ENCODE measurements around the gene ZIC4. TPM values are rescaled to one million over a fixed set of nuclear protein-coding genes. Genes with fewer than 3 reads are reported as not detected.

The ZIC4 gene
- total RNA-seq, 3 donors from 2014 or later, result not detected

DNA sequence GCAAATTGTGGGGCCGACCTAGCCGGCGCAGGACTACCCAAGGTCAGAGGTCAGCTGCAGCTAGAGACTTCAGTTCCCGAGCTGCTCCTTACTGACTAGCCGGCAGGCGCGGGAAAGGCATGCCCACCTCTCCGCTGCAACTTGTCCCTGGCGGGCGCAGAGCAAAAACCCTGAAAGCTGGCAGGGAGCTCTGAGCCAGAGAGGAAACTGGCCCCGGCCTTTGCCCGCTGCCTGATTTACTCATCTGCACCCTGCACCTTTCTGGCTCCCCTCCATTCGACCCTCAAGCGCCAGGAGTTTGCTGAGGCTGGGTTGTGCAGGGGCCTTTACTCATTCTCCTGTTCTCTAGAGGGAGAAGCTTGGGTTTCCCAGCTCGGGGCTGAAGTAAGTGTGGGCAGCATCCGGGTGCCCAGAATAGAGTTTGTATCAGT lies 1.5 kb downstream of the ZIC4 start:
- Mint-ChIP-seq H3K4me3 (no peak overlapping the region), H3K27me3 (ENCODE audit: low read depth) (peaks cover 92% of the 10 kb centered on the region), H3K9me3 (peaks cover 19% of the 10 kb centered on the region), H3K36me3 (ENCODE audit: insufficient read depth) (no peaks in the 10 kb centered on the region), H3K4me1 (ENCODE audit: low read depth) (peaks cover 11% of the 10 kb centered on the region)
- ATAC-seq (no peak), DNase-seq (no peak)

DNA sequence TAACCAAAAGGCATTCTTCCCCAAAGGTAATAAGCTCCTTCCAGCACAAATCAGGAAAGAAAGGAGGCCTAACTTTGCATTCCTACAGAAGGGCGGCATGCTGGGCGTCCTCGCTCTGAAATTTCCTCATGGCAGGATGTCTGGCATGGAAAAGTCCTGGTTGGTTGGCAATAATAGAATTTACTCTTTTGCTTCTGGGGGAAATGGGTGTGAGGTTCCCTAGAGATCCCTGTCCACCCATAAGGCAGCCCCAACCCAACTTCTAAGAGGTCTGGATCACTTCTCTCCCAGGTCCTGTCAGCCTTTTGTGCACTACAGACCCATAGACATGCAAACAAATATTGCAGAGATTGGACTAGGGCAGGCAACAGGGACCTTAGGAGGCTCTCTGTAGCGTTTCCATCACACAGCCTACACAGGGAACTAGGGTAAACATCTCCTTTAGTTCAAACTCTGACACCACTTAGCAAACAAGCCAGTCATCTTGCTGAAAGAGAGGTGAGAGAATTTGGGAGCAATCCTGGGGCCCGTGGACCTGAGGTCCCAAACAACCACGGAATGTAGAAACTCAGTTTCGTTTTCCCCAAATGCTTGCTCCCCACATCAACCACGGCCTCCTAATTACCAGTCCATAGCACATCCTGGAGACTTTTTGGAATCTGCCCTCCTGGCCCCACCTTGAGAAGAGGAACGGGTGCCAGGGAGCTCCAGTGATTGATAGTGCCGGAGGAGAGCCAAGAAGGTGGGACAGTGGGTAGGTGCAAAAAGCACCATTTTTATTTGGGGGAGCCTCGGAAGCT lies 2.1 kb downstream of the ZIC4 start:
- DNase-seq (no peak), ATAC-seq (no peak)
- Mint-ChIP-seq H3K27me3 (ENCODE audit: low read depth) (peaks cover 94% of the 10 kb centered on the region), H3K4me1 (ENCODE audit: low read depth) (peaks cover 8% of the 10 kb centered on the region), H3K36me3 (ENCODE audit: insufficient read depth) (no peaks in the 10 kb centered on the region), H3K4me3 (no peak overlapping the region), H3K9me3 (peaks cover 19% of the 10 kb centered on the region)

DNA sequence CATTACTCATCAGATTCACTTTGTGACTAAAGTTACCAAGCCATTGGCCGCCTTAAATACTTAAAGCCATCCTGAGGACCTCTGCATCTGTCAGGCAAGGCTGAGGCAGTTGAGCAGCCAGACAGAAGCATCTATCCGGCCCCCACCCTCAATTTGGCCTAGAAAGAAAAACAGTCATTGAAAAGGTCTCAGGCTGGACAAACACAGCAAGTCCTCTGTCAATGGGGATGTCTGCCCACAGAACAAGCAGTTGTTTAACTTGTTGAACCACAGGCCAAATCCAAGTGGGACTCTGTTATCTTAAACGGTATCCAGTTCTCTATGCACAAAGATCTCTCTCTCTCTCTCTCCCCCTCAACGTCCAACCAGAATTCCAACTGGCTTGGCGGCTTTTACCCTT lies 2.8 kb downstream of the ZIC4 start:
- Mint-ChIP-seq H3K4me3 (no peak overlapping the region), H3K36me3 (ENCODE audit: insufficient read depth) (no peaks in the 10 kb centered on the region), H3K4me1 (ENCODE audit: low read depth) (peaks cover 6% of the 10 kb centered on the region), H3K27me3 (ENCODE audit: low read depth) (peaks cover 91% of the 10 kb centered on the region), H3K9me3 (peaks cover 16% of the 10 kb centered on the region)
- DNase-seq (no peak), ATAC-seq (no peak)

DNA sequence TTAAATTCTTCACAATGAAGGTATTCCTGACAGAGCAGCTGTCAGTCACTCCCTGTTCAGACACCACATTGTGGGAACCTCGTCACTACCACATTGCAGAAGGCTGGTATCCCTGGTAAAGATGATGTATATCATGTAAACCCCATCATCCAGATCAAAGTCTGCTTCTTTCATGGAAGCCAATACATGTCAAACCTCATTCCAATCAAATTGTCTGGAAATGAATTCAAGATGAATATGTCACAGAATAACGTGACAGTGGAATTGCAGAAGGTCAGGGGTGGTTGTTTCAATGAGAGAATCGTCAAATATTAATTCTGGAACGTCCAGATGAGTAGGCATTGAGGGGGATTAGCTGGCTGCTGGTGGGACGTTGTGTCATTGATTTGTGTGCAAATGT lies 4.2 kb downstream of the ZIC4 start:
- no peaks in the 10 kb centered on the region for H3K4me1 Mint-ChIP-seq (ENCODE audit: low read depth)
- peaks cover 92% of the 10 kb centered on the region for H3K27me3 Mint-ChIP-seq (ENCODE audit: low read depth)
- no peak overlapping the region for H3K4me3 Mint-ChIP-seq
- no peak for DNase-seq
- H3K36me3 Mint-ChIP-seq (ENCODE audit: insufficient read depth), result no peaks in the 10 kb centered on the region
- H3K9me3 Mint-ChIP-seq, result peaks cover 6% of the 10 kb centered on the region
- ATAC-seq, result no peak

DNA sequence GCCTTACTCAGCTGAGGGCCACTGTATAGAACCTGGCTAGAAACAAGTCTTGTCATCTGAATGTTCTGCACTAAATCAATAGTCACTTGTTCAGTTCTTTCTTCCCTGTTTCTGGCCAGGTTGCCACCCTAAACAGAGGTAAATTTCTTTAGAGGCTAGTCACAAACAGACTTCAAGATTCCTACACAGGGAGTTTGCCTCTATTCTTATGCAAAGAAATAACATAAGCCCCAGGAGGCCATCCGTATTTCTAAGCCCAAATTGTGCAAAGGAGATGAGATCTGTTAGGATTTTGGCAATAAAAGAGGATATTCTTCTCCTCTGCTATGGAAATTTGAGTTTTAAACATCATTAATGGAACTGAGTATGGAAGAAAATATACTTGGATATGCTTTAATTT lies 4.9 kb downstream of the ZIC4 start:
- peaks cover 6% of the 10 kb centered on the region for H3K9me3 Mint-ChIP-seq
- no peak for DNase-seq
- no peak overlapping the region for H3K4me3 Mint-ChIP-seq
- peaks cover 91% of the 10 kb centered on the region for H3K27me3 Mint-ChIP-seq (ENCODE audit: low read depth)
- no peaks in the 10 kb centered on the region for H3K36me3 Mint-ChIP-seq (ENCODE audit: insufficient read depth)
- H3K4me1 Mint-ChIP-seq (ENCODE audit: low read depth), result no peaks in the 10 kb centered on the region
- ATAC-seq, result no peak

DNA sequence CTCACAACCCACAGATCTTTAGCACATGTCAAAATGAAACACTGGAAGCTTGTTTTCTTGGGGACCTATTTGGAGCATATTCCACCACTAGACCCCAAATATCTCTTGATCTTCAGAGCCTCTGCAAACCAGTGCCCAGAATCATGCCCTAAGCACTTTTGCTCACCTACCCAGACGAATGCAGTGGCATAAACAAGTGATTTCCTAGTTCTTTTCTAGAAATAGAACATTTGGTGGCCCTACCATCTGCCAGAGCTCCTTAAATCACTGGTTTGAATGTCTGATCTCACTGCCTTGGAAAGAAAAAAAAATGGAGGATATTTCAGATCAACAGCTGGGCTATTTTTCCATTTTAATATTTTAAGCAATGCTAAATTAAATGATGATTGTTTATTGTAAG lies 5.3 kb downstream of the ZIC4 start:
- Mint-ChIP-seq H3K36me3 (ENCODE audit: insufficient read depth) (no peaks in the 10 kb centered on the region), H3K9me3 (peaks cover 6% of the 10 kb centered on the region), H3K4me3 (no peak overlapping the region), H3K27me3 (ENCODE audit: low read depth) (peaks cover 86% of the 10 kb centered on the region), H3K4me1 (ENCODE audit: low read depth) (no peaks in the 10 kb centered on the region)
- no peak for ATAC-seq
- no peak for DNase-seq

DNA sequence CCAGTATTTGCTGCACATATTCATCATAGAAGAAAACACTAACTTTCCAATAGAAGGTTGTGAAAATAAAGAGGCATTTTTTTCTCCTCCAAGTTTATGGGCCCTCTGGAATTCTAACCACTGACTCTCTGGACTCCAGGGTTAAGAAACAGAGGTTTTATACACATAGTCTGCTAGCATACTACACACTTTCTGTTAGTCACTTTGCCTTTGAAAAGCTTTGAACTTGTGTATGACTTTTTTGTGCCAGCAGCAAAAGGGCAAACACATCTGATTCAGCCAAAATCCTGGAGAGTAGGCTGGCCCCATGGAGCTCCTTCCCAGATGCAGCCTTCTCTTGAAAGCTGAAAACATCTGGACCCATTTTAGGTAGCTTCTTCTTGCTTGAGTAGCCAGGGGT lies 6.2 kb downstream of the ZIC4 start:
- Mint-ChIP-seq H3K4me1 (ENCODE audit: low read depth) (no peaks in the 10 kb centered on the region), H3K4me3 (no peak overlapping the region), H3K36me3 (ENCODE audit: insufficient read depth) (no peaks in the 10 kb centered on the region), H3K27me3 (ENCODE audit: low read depth) (peaks cover 86% of the 10 kb centered on the region), H3K9me3 (peaks cover 6% of the 10 kb centered on the region)
- DNase-seq (no peak), ATAC-seq (no peak)

DNA sequence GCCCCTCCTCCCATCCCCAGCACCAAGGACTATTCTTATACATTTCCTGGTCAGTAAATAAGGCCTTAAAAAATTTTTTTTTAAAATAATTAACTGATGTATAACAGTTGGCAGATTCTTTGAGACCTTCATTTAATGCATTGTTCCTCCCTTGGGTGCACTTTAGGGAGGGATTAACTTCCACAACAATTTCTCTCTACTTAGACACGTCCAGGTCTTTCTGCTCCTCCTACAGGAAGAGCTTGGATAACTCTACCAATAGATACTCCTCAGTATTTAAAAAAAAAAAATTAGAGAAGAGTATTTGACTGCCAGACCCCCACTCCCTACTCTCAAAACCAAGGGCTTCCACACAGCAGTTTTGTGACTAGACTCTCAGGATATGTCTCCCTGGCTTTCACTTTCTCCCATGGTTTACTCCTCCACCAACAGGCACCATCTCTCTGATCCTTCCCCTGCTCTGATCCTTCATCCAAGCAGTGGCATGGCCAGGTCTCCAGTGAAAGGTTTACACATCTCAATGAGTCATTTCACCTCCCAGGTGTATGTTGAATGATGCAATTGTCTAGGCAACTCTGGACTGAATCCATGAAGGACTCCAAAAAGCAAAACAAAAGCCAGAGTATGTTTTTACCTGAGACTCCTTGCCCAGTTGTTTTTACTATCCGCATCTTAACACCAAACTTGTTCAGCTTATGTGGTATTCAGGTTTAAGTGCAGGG lies 7.4 kb downstream of the ZIC4 start:
- no peak for ATAC-seq
- Mint-ChIP-seq H3K4me1 (ENCODE audit: low read depth) (no peaks in the 10 kb centered on the region), H3K9me3 (peaks cover 6% of the 10 kb centered on the region), H3K36me3 (ENCODE audit: insufficient read depth) (no peaks in the 10 kb centered on the region), H3K4me3 (no peak overlapping the region), H3K27me3 (ENCODE audit: low read depth) (peaks cover 85% of the 10 kb centered on the region)
- DNase-seq, result no peak

DNA sequence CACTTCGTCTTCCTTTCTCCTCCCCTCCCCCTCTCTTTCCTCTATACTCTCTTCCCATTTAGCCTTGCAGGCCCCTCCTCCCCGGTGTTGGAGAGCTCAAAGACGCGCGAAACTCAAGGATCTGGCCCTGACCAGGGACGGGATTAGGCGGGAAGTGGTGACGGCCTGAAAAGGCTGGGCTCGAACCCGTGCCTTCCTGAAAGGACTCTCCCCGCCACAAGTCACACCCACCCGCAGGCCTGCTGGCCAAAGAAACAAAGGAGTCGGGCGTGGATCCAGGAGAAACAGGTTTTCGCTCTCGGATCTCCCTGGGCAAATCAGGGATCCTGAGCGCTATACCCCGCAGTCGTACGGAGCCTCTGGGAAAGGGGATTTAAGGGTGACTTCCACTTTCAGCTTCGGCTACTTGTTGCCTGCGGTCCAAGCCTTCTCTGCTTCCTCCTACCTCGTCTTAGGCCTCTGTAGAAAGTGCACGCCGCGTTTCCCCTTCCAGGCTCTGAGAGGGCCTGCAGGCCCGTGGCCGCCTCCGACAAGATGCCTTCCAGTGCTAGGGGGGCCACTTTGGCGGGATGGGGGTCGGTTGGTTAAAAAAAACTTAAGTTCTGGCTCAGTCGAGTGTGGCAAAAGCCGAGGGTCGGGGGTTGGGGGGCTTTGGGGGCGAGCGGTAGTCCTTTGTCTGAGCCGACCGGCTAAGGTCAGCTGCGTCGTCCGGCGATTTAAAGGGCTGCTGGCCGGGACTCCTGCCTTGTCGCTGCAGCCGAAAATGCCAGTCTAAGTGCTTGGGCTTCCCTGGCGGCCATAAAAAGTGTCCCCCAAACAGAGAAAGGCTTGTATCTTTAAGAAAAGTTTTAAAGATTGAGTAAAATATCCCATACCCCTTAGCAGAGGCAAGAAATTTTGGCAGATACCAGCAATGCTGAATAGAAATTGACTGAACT lies 8.2 kb downstream of the ZIC4 start:
- DNase-seq (no peak), ATAC-seq (no peak)
- Mint-ChIP-seq H3K27me3 (ENCODE audit: low read depth) (peaks cover 81% of the 10 kb centered on the region), H3K9me3 (peaks cover 4% of the 10 kb centered on the region), H3K4me3 (no peak overlapping the region), H3K36me3 (ENCODE audit: insufficient read depth) (no peaks in the 10 kb centered on the region), H3K4me1 (ENCODE audit: low read depth) (no peaks in the 10 kb centered on the region)

DNA sequence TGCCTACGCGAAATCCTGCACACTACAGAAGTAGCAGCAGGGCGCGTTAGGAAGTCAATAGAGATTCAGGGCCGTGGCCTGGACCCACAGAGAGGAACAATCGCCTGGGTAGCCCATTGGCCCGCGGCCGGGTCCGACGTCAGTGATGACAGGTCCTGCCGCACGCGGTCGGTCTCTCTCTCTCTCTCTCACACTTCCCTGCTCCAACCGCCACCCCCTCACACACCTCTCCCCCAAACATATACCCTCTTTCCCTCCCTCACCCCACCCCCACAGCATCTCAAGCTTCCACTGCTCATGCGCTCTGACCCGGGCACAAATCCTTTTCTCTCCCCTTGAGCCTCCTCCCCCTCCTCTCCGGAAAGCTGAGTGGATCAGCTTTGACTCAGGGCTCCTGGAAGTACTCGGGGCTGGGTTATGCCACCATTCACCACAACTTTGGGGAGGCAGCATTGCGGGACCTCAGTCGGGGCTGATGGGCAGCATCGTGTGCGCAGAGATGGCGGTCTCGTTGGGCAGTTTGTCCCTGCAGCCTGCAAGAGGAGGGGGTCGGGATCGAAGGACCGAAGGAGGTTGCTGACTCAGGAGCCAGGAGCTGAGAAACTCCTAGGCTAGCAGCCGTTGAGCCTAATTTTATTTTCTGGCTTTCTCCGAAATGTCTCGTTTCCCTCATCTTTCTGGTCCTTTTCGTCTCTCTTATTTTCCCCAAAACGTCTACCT lies 9.0 kb downstream of the ZIC4 start:
- H3K9me3 Mint-ChIP-seq, result peaks cover 3% of the 10 kb centered on the region
- H3K27me3 Mint-ChIP-seq (ENCODE audit: low read depth), result peaks cover 84% of the 10 kb centered on the region
- H3K4me3 Mint-ChIP-seq, result no peak overlapping the region
- ATAC-seq, result no peak
- H3K4me1 Mint-ChIP-seq (ENCODE audit: low read depth), result no peaks in the 10 kb centered on the region
- no peaks in the 10 kb centered on the region for H3K36me3 Mint-ChIP-seq (ENCODE audit: insufficient read depth)
- no peak for DNase-seq

DNA sequence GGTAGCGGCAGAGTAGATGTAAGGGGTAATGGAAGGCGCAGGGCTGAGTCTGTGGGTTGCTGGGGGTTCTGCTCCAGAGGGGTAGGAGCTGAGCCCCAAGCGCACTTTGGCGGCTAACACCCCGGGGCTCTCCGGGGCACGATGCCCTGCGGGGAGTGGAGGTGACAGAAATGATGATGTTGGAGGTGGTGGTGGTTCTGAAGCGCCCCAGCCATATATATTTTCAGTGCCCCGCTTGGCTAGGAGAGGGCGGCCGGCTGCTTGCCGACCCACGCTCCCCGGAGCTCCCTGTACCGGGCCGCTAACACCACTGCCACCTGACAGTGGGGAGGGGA lies 9.7 kb downstream of the ZIC4 start:
- DNase-seq, result no peak
- peaks cover 85% of the 10 kb centered on the region for H3K27me3 Mint-ChIP-seq (ENCODE audit: low read depth)
- no peak overlapping the region for H3K4me3 Mint-ChIP-seq
- ATAC-seq, result no peak
- no peaks in the 10 kb centered on the region for H3K4me1 Mint-ChIP-seq (ENCODE audit: low read depth)
- H3K9me3 Mint-ChIP-seq, result no peaks in the 10 kb centered on the region
- no peaks in the 10 kb centered on the region for H3K36me3 Mint-ChIP-seq (ENCODE audit: insufficient read depth)

DNA sequence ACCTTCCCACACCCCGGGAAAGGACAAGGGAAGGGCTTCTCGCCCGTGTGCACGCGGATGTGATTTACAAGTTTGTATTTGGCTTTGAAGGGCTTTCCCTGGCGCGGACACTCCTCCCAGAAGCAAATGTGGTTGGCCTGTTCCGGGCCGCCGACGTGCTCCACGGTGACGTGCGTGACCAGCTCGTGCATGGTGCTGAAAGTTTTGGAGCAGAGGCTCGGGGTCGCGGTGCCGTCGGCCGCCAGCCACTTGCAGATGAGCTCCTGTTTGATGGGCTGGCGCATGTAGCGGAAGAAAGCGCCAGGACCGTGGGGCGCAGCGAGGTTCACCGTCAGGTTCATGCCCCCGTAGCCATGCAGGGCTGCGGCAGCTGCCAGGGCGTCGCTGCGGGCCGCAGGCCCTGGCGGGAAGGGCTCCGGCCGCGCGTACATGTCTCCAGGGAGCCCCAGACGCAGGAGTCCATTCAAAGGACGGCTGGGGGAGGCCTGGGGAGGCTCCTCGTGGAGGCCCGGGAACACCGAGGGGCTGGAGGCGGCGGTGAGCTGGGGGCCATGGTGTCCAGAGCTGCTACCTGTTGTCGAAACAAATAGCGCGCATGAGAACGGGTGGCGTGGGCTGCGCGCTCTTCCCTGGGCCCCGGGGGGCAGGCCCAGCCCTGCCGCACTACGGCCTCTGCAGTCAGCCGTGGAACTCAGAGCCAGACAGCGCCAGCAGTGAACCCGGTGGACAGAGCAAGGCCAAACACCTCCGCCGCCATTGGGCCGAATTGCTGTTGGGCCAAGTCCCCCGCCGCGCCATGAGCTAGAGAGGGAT lies 10.2 kb downstream of the ZIC4 start:
- Mint-ChIP-seq H3K9me3 (no peaks in the 10 kb centered on the region), H3K4me1 (ENCODE audit: low read depth) (no peaks in the 10 kb centered on the region), H3K36me3 (ENCODE audit: insufficient read depth) (no peaks in the 10 kb centered on the region), H3K27me3 (ENCODE audit: low read depth) (peaks cover 84% of the 10 kb centered on the region), H3K4me3 (no peak overlapping the region)
- ATAC-seq (no peak), DNase-seq (no peak)

DNA sequence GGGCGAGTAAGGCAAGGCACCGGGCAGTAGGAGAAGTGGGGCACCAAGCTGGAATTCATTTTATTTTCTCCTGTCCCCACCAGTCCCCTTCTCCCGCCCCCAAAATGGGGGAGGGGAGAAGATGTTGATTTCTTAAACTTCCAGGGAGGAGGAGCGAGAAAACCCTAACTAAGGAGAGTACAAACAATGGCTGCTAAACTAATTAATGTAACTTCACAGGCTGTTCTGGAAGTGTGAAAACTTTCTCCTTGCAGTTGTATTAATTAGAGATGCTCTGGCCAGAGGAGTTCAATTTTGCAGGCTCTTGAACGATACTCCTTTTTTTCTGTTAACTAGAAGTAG lies 11.5 kb downstream of the ZIC4 start:
- H3K4me3 Mint-ChIP-seq, result no peak overlapping the region
- no peak for ATAC-seq
- H3K4me1 Mint-ChIP-seq (ENCODE audit: low read depth), result no peaks in the 10 kb centered on the region
- peaks cover 84% of the 10 kb centered on the region for H3K27me3 Mint-ChIP-seq (ENCODE audit: low read depth)
- no peaks in the 10 kb centered on the region for H3K9me3 Mint-ChIP-seq
- H3K36me3 Mint-ChIP-seq (ENCODE audit: insufficient read depth), result no peaks in the 10 kb centered on the region
- no peak for DNase-seq

Measured in activated T-cell treated with anti-CD3 and anti-CD28 coated beads, Interleukin-2, amount 50 U/mL, for 4 hours (primary cell).